ENCODE measurements around the gene SKOR2.
"Not testable (repeated sequence)": the region's sequence is repeated elsewhere in the genome, so short reads cannot be mapped to it uniquely, and the experiment has no call there.

The SKOR2 gene

DNA sequence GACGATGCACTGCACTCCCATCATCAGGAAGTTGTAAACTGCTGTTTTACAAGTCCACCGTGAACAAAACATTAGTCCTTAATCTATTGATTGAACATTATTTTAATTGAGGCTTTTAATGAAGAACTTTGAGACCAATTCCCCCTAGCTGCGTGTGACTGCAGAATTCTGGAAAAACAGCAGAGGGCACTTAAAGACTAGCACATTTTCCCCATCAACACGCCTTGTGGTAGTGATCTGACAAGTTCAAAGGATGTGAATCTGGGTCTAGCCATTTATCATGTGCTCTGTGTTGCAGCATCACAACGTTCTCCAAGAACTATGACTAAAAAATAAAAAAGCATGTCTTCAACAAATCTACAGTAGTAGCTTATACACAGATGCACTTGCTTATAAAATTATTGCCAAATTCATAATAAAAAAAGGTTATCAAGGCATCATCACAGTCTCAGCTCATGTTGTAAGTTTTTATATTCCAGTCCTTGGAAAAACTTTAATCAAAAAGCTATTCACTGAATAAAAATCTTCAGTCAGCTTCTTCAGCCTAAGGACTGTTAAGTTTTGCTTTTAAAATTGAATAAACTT is 35.8 kb downstream of the SKOR2 start:
- Histone ChIP-seq H3K9me3 (ENCODE audit: control insufficient read depth in 1 of 2, low read length in 2 of 2) (no peaks in the 10 kb centered on the region), H3K36me3 (ENCODE audit: control insufficient read depth in 1 of 2, insufficient read depth in 2 of 2, low read length in 2 of 2) (no peaks in the 10 kb centered on the region), H3K27me3 (ENCODE audit: low read depth, low read length) (no peaks in the 10 kb centered on the region), H3K27ac (ENCODE audit: low read length) (no peak overlapping the region), H3K4me3 (ENCODE audit: low read depth in 1 of 2, low read length in 2 of 2) (no peak overlapping the region), H3K4me1 (ENCODE audit: control insufficient read depth in 1 of 2, insufficient read depth in 2 of 2, low read length in 2 of 2) (no peaks in the 10 kb centered on the region)

DNA sequence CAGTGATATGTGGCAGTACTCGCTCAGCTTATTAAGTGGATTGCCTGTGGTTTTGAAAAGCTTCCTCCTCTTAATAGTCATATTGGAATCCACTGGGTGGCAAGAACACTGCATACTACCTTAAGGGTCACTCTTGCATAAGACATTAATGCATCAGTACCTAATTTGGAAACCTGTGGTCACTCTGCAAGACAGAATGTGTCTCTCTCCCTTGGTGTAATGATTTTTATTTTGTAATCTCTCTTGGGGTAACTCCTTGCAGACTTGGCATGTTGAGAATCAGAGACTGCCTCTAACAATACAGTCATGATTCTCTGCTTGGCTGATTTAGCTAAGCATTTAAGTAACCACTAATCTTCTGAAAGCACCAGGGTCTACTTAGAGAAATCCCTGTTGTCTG is 42.3 kb downstream of the SKOR2 start:
- H3K9me3 ChIP-seq (ENCODE audit: control insufficient read depth in 1 of 2, low read length in 2 of 2): no peaks in the 10 kb centered on the region
- no peaks in the 10 kb centered on the region for H3K36me3 ChIP-seq (ENCODE audit: control insufficient read depth in 1 of 2, insufficient read depth in 2 of 2, low read length in 2 of 2)
- H3K27ac ChIP-seq (ENCODE audit: low read length): no peak overlapping the region
- no peak overlapping the region for H3K4me3 ChIP-seq (ENCODE audit: low read depth in 1 of 2, low read length in 2 of 2)
- H3K4me1 ChIP-seq (ENCODE audit: control insufficient read depth in 1 of 2, insufficient read depth in 2 of 2, low read length in 2 of 2): no peaks in the 10 kb centered on the region
- no peaks in the 10 kb centered on the region for H3K27me3 ChIP-seq (ENCODE audit: low read depth, low read length)

DNA sequence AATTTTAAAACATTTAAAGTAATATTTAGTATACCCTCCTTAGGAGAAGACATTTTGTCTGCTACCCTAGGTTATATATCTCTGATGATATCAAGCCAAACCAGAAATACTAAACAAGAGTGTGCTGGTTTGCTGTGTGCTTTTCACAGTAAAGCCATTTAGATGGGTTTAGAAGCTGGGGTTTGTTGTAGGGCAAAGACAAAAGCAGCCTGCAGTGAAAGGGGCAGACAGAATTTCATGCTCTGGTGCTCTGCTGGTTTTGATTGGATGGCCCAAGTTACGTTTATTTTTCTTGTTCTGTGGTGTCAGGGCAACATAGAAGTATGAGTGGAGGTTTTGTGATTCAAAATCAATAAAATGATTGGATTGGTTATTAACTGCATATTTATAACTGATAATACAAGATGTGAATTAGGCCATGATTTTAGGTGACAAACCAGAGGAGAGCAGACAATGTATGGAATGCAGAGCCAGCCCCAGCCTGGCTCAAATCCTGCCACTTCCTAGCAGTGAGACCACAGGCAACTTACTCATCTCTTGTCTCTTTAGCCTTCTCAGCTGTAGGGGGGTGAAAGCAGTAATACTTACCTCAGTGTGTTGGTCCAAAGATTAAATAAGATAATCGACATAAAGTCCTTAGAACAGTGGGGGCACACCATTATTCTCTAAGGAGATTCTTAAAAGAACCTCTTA is 44.4 kb downstream of the SKOR2 start:
- no peaks in the 10 kb centered on the region for H3K9me3 ChIP-seq (ENCODE audit: control insufficient read depth in 1 of 2, low read length in 2 of 2)
- H3K4me3 ChIP-seq (ENCODE audit: low read depth in 1 of 2, low read length in 2 of 2): no peak overlapping the region
- no peaks in the 10 kb centered on the region for H3K4me1 ChIP-seq (ENCODE audit: control insufficient read depth in 1 of 2, insufficient read depth in 2 of 2, low read length in 2 of 2)
- no peaks in the 10 kb centered on the region for H3K27me3 ChIP-seq (ENCODE audit: low read depth, low read length)
- H3K27ac ChIP-seq (ENCODE audit: low read length): no peak overlapping the region
- H3K36me3 ChIP-seq (ENCODE audit: control insufficient read depth in 1 of 2, insufficient read depth in 2 of 2, low read length in 2 of 2): no peaks in the 10 kb centered on the region

DNA sequence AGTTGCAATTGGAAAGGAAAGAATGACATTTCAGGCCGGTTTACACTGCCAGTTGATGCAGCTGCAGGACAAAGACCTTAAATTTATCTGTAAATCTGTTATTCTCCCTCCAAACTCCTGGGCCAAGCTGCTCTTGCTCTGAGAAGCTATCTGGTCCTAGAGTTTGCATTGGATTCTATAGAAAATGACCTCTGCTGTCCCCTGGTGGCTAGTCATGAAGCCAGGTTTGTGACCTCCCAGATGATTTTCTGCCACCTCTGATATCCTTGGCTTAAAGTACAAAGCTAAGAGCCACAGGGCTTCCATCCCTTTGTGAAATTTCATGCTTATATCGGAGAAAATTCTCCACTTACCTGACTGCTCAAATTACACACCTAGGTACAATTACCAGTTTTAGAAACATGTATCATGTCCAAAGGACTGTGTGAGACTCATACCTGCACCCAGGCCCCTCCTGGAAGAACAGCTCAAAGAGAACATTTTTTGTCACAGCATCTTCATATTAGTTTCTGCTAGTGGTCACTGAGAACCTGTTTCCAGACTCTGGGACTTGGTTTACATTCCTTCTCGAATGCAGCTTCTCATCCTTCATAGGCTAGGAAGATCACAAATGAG is 46.4 kb downstream of the SKOR2 start:
- Histone ChIP-seq H3K27ac (ENCODE audit: low read length) (no peak overlapping the region), H3K9me3 (ENCODE audit: control insufficient read depth in 1 of 2, low read length in 2 of 2) (no peaks in the 10 kb centered on the region), H3K4me3 (ENCODE audit: low read depth in 1 of 2, low read length in 2 of 2) (no peak overlapping the region), H3K36me3 (ENCODE audit: control insufficient read depth in 1 of 2, insufficient read depth in 2 of 2, low read length in 2 of 2) (no peaks in the 10 kb centered on the region), H3K27me3 (ENCODE audit: low read depth, low read length) (no peaks in the 10 kb centered on the region), H3K4me1 (ENCODE audit: control insufficient read depth in 1 of 2, insufficient read depth in 2 of 2, low read length in 2 of 2) (no peaks in the 10 kb centered on the region)

DNA sequence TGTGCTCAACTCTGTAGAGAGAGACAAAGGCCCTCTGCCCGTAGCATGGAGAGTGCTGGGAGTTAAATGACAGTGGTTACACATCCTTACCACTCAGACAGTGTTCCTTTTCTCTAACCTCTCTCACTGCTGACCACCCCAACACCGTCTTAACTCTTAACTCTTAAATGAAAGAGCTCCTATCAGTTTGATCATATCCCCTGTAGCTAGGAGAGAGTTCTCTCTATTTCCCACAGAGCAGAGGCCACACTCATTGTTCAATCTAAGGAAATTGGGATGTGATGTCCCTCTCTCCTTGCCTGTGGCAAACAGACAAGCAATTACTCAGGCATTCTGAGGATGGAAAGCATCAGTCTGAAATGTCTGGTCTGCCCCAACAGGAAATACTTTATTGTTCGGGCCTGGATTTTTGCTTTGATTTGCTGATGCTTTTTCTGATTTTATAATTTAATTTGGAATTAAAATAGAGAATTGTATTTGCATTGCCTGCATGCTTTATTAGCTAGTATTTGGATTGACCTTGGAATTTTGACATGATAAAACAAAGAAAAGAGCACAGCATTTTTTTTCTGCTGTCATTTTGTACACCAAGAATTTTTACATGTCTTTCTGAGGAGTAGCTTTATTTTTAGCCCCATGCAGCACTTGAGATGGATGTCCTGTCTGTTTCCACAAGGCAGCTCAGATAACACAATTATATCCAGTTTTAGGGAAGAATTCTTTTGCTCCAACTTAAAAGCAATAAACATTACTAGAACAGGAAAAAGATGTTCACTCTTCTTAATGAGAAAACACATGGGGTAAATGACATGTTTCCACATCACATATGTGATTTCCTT is 47.6 kb downstream of the SKOR2 start:
- Histone ChIP-seq H3K27ac (ENCODE audit: low read length) (no peak overlapping the region), H3K27me3 (ENCODE audit: low read depth, low read length) (no peaks in the 10 kb centered on the region), H3K36me3 (ENCODE audit: control insufficient read depth in 1 of 2, insufficient read depth in 2 of 2, low read length in 2 of 2) (no peaks in the 10 kb centered on the region), H3K9me3 (ENCODE audit: control insufficient read depth in 1 of 2, low read length in 2 of 2) (no peaks in the 10 kb centered on the region), H3K4me1 (ENCODE audit: control insufficient read depth in 1 of 2, insufficient read depth in 2 of 2, low read length in 2 of 2) (no peaks in the 10 kb centered on the region), H3K4me3 (ENCODE audit: low read depth in 1 of 2, low read length in 2 of 2) (no peak overlapping the region)

DNA sequence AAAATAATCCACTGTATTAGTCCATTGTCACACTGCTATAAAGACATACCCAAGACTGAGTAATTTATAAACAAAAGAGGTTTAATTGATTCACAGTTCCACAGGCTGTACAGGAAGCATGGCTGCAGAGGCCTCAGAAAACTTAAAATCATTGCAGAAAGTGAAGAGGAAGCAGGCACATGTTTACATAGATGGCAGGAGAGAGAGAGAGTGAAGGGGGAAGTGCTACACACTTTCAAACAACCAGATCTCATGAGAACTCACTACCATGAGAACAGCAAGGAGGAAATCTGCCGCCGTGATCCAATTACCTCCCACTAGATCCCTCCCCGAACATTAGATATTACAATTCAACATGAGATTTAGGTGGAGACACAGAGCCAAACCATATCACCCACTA is 55.5 kb downstream of the SKOR2 start:
- not testable (repeated sequence) for H3K4me1 ChIP-seq (ENCODE audit: control insufficient read depth in 1 of 2, insufficient read depth in 2 of 2, low read length in 2 of 2); H3K4me3 ChIP-seq (ENCODE audit: low read depth in 1 of 2, low read length in 2 of 2); H3K9me3 ChIP-seq (ENCODE audit: control insufficient read depth in 1 of 2, low read length in 2 of 2); H3K27me3 ChIP-seq (ENCODE audit: low read depth, low read length); H3K36me3 ChIP-seq (ENCODE audit: control insufficient read depth in 1 of 2, insufficient read depth in 2 of 2, low read length in 2 of 2); H3K27ac ChIP-seq (ENCODE audit: low read length)

DNA sequence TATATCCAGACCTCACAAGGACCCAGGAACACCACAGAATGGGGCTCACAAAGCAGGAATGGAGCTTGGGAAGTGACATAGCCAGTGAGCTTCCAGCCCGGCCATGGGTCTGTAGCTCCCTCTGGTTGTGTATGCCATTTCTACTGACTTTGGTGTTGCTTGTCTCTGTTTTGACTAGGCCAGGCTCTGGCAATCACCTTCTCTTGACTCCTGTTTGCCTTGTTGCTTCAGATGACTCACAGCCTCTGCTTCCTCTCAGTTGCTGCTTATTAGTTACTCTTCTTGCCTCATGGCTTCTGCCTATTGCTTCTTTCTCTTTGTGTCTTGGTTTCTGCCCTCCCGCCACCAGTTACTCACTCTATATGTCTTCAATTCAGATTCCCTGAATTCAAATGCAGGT is 59.5 kb downstream of the SKOR2 start:
- no peaks in the 10 kb centered on the region for H3K36me3 ChIP-seq (ENCODE audit: control insufficient read depth in 1 of 2, insufficient read depth in 2 of 2, low read length in 2 of 2)
- H3K27me3 ChIP-seq (ENCODE audit: low read depth, low read length): no peaks in the 10 kb centered on the region
- H3K9me3 ChIP-seq (ENCODE audit: control insufficient read depth in 1 of 2, low read length in 2 of 2): no peaks in the 10 kb centered on the region
- no peak overlapping the region for H3K27ac ChIP-seq (ENCODE audit: low read length)
- no peak overlapping the region for H3K4me3 ChIP-seq (ENCODE audit: low read depth in 1 of 2, low read length in 2 of 2)
- no peaks in the 10 kb centered on the region for H3K4me1 ChIP-seq (ENCODE audit: control insufficient read depth in 1 of 2, insufficient read depth in 2 of 2, low read length in 2 of 2)

DNA sequence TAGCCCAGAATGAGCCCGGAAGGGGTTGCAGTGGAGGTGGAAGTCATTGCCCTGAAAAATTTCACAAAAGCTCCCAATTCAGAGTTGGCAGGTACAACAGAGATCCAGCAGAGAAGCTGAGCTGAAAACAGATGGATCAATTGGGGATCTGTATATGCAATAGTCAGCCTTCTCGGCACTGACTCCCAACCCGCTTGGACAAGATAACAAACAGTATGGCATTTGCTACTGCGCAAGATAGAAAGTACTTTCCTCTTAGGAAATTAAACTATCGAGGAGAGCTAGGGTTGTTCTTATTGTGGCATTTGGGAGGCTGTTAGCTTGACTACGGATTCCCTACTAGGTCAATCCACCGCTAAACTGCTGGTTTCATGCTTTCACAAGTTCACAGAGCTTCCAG is 63.7 kb downstream of the SKOR2 start:
- Histone ChIP-seq H3K27me3 (ENCODE audit: low read depth, low read length) (no peaks in the 10 kb centered on the region), H3K9me3 (ENCODE audit: control insufficient read depth in 1 of 2, low read length in 2 of 2) (no peaks in the 10 kb centered on the region), H3K36me3 (ENCODE audit: control insufficient read depth in 1 of 2, insufficient read depth in 2 of 2, low read length in 2 of 2) (no peaks in the 10 kb centered on the region), H3K4me1 (ENCODE audit: control insufficient read depth in 1 of 2, insufficient read depth in 2 of 2, low read length in 2 of 2) (no peaks in the 10 kb centered on the region), H3K27ac (ENCODE audit: low read length) (no peak overlapping the region), H3K4me3 (ENCODE audit: low read depth in 1 of 2, low read length in 2 of 2) (no peak overlapping the region)

DNA sequence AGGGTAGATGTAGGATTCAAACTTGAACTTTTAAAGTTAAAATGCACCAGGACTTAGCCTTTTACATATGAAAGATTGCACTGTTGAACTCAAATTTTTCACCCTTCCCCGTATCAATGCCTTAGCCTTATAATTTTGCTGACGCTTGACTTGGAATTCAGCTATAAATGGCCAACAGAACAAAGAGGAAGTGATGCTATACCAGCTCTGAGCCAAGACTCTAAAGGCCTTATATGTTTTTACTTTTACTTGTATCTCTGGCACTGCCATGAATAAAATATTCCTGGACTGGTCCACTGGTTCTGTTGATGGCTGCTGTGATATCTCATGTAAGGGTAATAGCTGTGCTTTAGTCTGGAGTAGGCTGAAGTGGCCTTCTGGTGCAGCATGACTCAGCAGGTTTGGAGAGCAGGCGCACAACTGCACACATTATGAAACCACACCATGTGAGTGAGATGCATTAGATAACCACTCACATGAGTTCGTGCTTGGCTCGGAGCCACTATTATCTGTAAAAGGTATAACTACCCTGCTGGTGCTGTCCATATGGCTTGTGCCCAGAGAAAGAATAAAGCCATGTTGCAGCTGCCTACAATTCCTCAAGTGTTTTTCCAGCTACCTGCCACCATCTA is 66.9 kb downstream of the SKOR2 start:
- Histone ChIP-seq H3K4me3 (ENCODE audit: low read depth in 1 of 2, low read length in 2 of 2) (no peak overlapping the region), H3K27ac (ENCODE audit: low read length) (no peak overlapping the region), H3K36me3 (ENCODE audit: control insufficient read depth in 1 of 2, insufficient read depth in 2 of 2, low read length in 2 of 2) (no peaks in the 10 kb centered on the region), H3K4me1 (ENCODE audit: control insufficient read depth in 1 of 2, insufficient read depth in 2 of 2, low read length in 2 of 2) (no peaks in the 10 kb centered on the region), H3K27me3 (ENCODE audit: low read depth, low read length) (no peaks in the 10 kb centered on the region), H3K9me3 (ENCODE audit: control insufficient read depth in 1 of 2, low read length in 2 of 2) (no peaks in the 10 kb centered on the region)

DNA sequence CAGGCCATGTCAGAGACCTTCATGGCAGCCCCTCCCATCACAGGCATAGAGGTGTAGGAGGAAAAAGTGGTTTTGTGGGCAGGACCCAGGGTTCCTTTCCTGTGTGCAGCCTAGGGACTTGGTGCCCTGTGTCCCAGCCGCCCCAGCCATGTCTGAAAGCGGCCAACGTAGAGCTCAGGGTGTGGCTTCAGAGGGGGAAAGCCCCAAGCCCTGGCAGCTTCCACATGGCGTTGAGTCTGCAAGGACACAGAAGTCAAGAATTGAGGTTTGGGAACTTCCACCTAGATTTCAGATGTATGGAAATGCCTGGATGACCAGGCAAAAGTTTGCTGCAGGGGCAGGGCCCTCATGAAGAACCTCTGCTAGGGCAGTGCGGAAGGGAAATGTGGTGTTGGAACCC is 69.3 kb downstream of the SKOR2 start:
- H3K4me1 ChIP-seq (ENCODE audit: control insufficient read depth in 1 of 2, insufficient read depth in 2 of 2, low read length in 2 of 2); H3K36me3 ChIP-seq (ENCODE audit: control insufficient read depth in 1 of 2, insufficient read depth in 2 of 2, low read length in 2 of 2); H3K27ac ChIP-seq (ENCODE audit: low read length); H3K9me3 ChIP-seq (ENCODE audit: control insufficient read depth in 1 of 2, low read length in 2 of 2); H3K4me3 ChIP-seq (ENCODE audit: low read depth in 1 of 2, low read length in 2 of 2); H3K27me3 ChIP-seq (ENCODE audit: low read depth, low read length): not testable (repeated sequence)

DNA sequence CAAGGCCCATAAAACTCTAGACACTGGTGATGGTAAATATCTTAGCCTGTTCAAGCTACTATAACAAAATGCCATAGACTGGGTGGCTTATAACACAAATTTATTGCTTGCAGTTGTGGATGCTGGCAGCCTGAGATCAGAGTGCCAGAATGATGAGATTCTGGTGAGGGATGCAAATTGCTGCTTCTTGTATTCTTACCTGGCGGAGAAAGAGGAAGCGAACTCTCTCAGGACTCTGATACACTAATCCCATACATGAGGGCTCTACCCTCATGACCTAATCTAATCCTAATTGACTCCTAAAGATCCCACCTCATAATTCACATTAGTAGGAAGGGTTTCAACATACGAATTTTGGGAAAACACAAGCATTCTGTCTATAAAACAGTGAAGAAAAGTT is 70.7 kb downstream of the SKOR2 start:
- Histone ChIP-seq H3K27ac (ENCODE audit: low read length) (no peak overlapping the region), H3K27me3 (ENCODE audit: low read depth, low read length) (no peaks in the 10 kb centered on the region), H3K4me1 (ENCODE audit: control insufficient read depth in 1 of 2, insufficient read depth in 2 of 2, low read length in 2 of 2) (peaks cover 0 to 5% of the 10 kb centered on the region in 2 donors), H3K4me3 (ENCODE audit: low read depth in 1 of 2, low read length in 2 of 2) (no peak overlapping the region), H3K9me3 (ENCODE audit: control insufficient read depth in 1 of 2, low read length in 2 of 2) (no peaks in the 10 kb centered on the region), H3K36me3 (ENCODE audit: control insufficient read depth in 1 of 2, insufficient read depth in 2 of 2, low read length in 2 of 2) (no peaks in the 10 kb centered on the region)
